HG03571 (cell line): ENCODE measurements around the gene BZW2.
A peak's percentile ranks its signal among the peaks of the same experiment; 100 is the strongest.

Experiments
- ATAC-seq: cut with Tn5 transposase; IDR thresholded peaks from one replicate; pipeline ENCODE4 v1.9.1; 2021; ENCODE audit not compliant: unreplicated experiment

BZW2 gene

DNA sequence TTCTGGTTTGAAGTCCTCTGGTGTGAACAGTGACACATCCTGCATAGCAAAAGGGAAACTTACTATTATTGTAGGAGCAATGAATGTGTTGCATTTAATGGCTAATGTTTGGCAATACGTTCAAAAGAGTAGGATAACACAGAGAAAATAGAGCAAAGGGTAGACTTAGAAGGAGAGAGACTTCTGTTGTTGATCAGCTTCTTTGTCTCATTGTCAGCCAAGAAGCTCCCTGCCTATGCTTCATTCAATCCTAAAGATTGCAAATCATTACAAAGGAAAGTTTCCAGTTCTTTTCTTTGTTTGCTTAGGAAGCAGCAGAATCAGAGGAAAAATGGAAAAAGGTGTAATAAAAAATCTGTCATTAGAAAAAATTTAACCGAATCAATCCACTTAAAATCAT, 99.7 kb downstream of the BZW2 start:
- ATAC-seq = no peak

DNA sequence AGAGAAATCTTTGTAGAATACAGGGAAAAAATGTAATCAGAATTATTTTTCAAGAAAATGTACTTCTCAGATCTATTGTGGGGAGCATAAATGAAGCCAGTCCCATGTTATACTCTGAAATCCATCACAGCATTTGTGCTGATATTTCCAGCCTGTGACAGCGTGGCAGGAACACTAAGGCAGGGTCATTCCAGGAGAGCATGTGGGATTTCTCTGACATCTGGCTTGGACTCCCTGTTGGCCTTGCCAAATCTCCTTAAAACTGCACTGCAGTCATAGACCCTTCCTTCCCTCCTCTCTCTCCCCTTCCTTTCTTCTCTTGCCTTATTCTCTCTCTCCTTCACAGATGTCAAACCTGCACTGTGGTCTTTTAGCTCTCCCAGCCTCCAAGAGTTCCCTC, 101.1 kb downstream of the BZW2 start:
- no peak for ATAC-seq

DNA sequence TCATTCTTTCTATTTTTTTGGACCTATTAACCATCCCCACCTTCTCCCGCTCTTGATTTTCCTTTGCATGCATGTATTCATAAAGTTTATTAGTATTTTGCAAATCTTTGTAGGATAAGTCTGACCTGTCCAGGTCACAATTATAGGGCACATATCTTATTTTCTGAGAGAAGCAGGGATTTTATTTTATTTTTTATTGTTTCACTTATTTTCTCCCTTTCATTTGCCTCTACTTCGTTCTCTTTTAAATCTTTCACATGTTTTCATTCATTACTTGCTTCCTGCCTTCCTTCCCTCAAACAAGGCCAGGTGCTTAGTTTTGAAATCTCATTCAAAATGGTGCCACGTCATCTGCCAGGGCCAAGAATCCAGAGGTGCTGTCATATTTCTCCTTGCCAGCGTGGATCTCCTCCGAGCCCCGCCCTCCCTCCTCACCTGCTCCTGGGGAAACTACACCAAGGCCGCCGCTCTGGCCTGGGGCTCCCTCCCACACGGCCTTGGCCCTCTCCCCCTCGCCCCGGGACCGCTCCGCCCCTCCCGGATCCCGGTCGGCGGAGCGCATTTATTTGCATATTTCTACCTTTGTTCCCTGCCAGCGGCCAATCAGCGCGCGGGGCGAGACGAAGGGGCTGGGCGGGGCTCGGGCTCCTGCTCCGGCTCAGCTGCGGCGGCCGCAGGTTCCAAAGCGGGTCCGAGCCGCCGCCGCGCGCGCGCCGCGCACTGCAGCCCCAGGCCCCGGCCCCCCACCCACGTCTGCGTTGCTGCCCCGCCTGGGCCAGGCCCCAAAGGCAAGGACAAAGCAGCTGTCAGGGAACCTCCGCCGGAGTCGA, 107.3 kb downstream of the BZW2 start, which contains the start of gene TSPAN13:
Gene TSPAN13, plus strand, starts transcription at position 654 of the 830 bp plus-strand sequence. CDS start 213 bp downstream, outside the sequence.
- ATAC-seq = peak; percentile 49

DNA sequence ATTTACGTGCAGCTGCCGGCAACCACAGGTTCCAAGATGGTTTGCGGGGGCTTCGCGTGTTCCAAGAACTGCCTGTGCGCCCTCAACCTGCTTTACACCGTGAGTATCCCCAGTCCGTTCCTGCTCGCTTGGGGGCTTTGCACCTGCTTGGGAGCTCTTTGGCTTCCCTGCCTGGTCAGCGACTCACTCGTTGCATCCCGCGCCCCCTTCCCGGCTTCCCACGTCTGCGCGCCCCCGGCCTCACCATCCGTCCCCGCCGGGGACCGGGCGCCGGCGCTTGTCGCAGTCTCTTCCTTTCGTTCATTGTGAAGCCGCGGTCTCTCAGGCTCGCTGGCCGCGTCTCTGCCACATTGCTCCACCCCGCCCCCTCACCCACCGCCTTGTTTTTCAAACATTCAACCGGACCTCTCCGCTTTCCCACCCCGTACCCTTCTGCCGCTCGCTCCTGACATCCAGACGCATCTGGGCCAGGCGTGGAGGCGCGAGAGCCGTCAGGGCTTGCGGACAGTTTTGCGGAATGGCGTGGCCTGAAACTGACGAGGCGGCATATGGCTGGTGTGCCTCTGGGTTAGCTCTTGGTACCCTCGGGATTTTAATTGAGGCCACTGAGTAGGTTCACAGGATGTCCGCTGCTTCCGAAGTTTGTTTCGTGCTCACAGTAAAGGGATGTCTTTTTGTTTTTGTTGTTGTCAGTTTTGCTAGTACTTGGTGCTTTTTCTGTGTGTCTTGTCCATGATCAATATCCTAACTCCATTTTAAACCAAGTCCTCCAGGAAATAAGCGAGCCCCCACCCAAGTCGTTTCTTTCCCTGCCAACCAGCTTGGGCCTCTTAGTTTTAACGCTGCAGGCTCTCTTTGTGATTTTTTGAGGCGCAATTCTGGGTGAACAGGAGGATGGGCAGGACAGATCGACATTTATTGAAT, 108.2 kb downstream of the BZW2 start:
- no peak for ATAC-seq

DNA sequence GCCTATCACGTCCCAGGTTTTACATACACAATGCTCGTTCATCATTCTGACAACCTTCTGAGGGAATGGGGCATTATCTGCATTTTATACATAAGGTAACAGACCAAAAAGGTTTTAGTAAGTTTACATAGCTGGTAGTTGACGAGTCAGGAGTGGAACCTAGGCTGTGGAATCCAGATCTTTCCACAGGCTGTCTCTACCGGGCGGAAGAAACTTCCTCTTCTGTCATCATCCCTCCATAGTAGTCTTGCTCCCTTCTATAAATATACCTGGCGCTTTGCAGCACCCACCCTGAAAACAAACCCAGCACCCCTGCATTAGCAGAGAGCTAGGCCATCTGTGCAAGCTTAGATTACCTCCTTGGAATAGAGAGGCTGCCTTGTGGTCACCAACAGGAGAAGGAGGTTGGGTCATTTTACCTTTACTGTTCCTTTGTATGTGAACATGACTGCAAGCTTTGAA, 108.9 kb downstream of the BZW2 start:
- no peak for ATAC-seq

DNA sequence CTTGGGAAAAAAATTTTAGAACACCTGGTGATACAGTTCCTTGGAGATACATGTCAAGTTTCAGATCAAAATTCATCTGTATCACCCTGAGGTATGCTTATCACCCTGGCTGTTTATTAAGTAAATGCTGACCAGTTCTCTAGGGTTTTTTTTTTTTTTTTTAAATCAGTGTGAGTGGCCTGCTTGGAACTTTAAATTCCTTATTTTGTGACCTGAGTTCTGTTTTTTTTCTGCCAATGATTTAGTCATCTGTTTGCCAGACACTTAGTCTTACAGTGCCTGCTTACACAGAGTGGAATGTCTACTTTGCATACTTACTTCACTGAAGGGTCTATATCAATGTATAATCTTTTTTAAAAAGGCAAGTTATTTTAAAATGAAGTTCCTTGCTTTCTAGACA, 109.4 kb downstream of the BZW2 start:
- no peak for ATAC-seq
